ENCODE data around the gene RASGRP4.

Gene RASGRP4

GRCh38 chr19:38378866-38379265 lies 47.2 kb downstream of the RASGRP4 start:
- Histone ChIP-seq H3K27me3 (no peaks in the 10 kb centered on the region), H3K4me1 (ENCODE audit: control insufficient read depth in 1 of 2, insufficient read depth in 1 of 2, low read depth in 1 of 2, low read length in 1 of 2) (peaks cover 14 to 15% of the 10 kb centered on the region in 2 experiments), H3K27ac (no peak overlapping the region), H3K36me3 (peaks cover 67% of the 10 kb centered on the region), H3K9me3 (no peaks in the 10 kb centered on the region), H3K4me3 (ENCODE audit: low read depth in 1 of 2, low read length in 1 of 2) (no peak overlapping the region)
- no peak for TF ChIP-seq CTCF (IDR thresholded peaks at IDR 0.05)

- no peak overlapping the region for H3K4me3 ChIP-seq (ENCODE audit: low read depth in 1 of 2, low read length in 1 of 2)
- peaks cover 6% of the 10 kb centered on the region for H3K27me3 ChIP-seq
- H3K36me3 ChIP-seq, result peaks cover 49% of the 10 kb centered on the region
- H3K27ac ChIP-seq, result no peak overlapping the region
- no peaks in the 10 kb centered on the region for H3K9me3 ChIP-seq
- TF ChIP-seq CTCF (IDR thresholded peaks at IDR 0.05), result no peak
- H3K4me1 ChIP-seq (ENCODE audit: control insufficient read depth in 1 of 2, insufficient read depth in 1 of 2, low read depth in 1 of 2, low read length in 1 of 2), result peaks cover 16% of the 10 kb centered on the region in 2 experiments
These were observed 49.0 kb downstream of the RASGRP4 start for GRCh38 chr19:38377052-38377451.

- Histone ChIP-seq H3K4me1 (ENCODE audit: control insufficient read depth in 1 of 2, insufficient read depth in 1 of 2, low read depth in 1 of 2, low read length in 1 of 2) (peaks cover 16% of the 10 kb centered on the region in 2 experiments), H3K36me3 (peaks cover 44% of the 10 kb centered on the region), H3K27ac (no peak overlapping the region), H3K9me3 (no peaks in the 10 kb centered on the region), H3K27me3 (peaks cover 11% of the 10 kb centered on the region), H3K4me3 (ENCODE audit: low read depth in 1 of 2, low read length in 1 of 2) (no peak overlapping the region)
- TF ChIP-seq CTCF (IDR thresholded peaks at IDR 0.05), result no peak
These were observed 49.4 kb downstream of the RASGRP4 start for GRCh38 chr19:38376576-38376975.

GRCh38 chr19:38375748-38376147 lies 50.3 kb downstream of the RASGRP4 start:
- no peak for TF ChIP-seq CTCF (IDR thresholded peaks at IDR 0.05)

GRCh38 chr19:38375098-38375493 lies 50.9 kb downstream of the RASGRP4 start:
- peaks cover 16% of the 10 kb centered on the region in 2 experiments for H3K4me1 ChIP-seq (ENCODE audit: control insufficient read depth in 1 of 2, insufficient read depth in 1 of 2, low read depth in 1 of 2, low read length in 1 of 2)
- peak overlapping the region; percentile 96 for H3K27ac ChIP-seq
- peaks cover 29% of the 10 kb centered on the region for H3K36me3 ChIP-seq
- peak overlapping the region; percentile 93 to 98 for H3K4me3 ChIP-seq (ENCODE audit: low read depth in 1 of 2, low read length in 1 of 2)
- no peaks in the 10 kb centered on the region for H3K9me3 ChIP-seq
- H3K27me3 ChIP-seq, result peaks cover 14% of the 10 kb centered on the region
- TF ChIP-seq CTCF (IDR thresholded peaks at IDR 0.05), result no peak

More at GRCh38 chr19:38375748-38376147, 50.3 kb downstream of the RASGRP4 start:
- Histone ChIP-seq H3K27me3 (peaks cover 11% of the 10 kb centered on the region), H3K4me3 (ENCODE audit: low read depth in 1 of 2, low read length in 1 of 2) (peak overlapping the region in 1 of 2 experiments; percentile 93), H3K4me1 (ENCODE audit: control insufficient read depth in 1 of 2, insufficient read depth in 1 of 2, low read depth in 1 of 2, low read length in 1 of 2) (peaks cover 16% of the 10 kb centered on the region in 2 experiments), H3K27ac (peak overlapping the region; percentile 96), H3K36me3 (peaks cover 36% of the 10 kb centered on the region), H3K9me3 (no peaks in the 10 kb centered on the region)

All from neutrophil (primary cell).